H1 (cell line): ENCODE data around the gene RGS3.

Experiments used
- CEBPB ChIP-seq: IDR thresholded peaks from 2 replicates; pipeline ENCODE4 v1.6.1; 2012; ENCODE audit warnings: low read depth, low read length
- GABPA ChIP-seq: IDR thresholded peaks from 2 replicates; pipeline ENCODE4 v1.6.1; 2011; ENCODE audit warnings: mild to moderate bottlenecking, low read length, moderate library complexity, borderline replicate concordance; ENCODE audit not compliant: insufficient read depth
- HDAC6 ChIP-seq: IDR thresholded peaks from one replicate; pipeline ENCODE4 v1.7.1; 2012; ENCODE audit warnings: low read depth, mild to moderate bottlenecking, inconsistent platforms, low read length, moderate library complexity
- JUN ChIP-seq: IDR thresholded peaks from 2 replicates; pipeline ENCODE4 v1.6.1; 2011; ENCODE audit warnings: low read depth, mild to moderate bottlenecking, improper control_type of control experiment, low read length
- TF ChIP-seq, protein P1 (sequence below): IDR thresholded peaks from 2 replicates; pipeline ENCODE4 v1.6.1; 2012; ENCODE audit warnings: inconsistent platforms
- TF ChIP-seq, protein P2 (sequence below), 3 experiments: IDR thresholded peaks; 1 replicate in 2 of 3; 2 replicates in 1 of 3; pipeline versions ENCODE4 v1.5.1 to v1.6.1; 2011; ENCODE audit warnings: low read length in 3 of 3, mild to moderate bottlenecking in 3 of 3, inconsistent platforms in 2 of 3, low read depth in 1 of 3, moderate library complexity in 1 of 3; ENCODE audit not compliant: insufficient read depth in 1 of 3; ENCODE audit errors: control extremely low read depth in 1 of 3

DNA sequence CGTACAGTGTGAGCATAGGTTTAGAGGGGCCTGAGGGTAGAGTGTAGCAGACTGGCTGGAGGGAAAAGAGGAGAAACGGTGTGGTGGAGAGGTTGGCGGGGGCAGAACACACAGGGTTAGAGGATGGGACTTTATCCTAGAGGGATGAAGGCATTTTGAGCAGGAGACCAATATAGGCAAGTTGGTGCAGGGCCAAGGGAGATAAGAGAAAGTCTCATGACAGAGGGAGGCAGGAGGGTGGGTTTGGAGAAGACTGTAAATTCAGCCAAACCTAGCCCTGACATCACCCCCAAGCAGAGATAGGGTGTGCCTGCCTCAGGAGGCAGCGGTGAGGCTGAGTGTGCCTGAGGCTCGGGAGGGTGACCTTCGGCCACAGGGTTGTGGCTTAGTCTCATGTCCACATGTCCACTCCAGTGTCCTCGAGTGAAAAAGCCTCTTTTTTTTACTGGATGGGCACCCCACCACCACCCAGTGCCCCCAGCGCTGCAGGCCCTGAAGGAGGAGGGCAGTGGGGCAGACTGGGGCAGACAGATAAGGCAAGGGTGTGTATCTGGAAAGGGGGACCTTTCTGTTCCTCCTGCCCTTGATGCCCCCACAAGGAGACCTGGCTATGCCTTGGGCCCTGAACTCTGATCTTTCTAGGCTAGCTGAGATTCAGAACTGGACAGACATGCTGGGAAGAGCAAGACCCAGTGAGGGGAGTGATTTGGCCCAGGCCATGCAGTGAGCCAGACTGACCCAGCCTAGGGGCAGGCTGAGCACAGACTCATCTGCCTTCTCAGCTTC is 108.7 kb downstream of the RGS3 start:
- TF ChIP-seq, protein P1, sequence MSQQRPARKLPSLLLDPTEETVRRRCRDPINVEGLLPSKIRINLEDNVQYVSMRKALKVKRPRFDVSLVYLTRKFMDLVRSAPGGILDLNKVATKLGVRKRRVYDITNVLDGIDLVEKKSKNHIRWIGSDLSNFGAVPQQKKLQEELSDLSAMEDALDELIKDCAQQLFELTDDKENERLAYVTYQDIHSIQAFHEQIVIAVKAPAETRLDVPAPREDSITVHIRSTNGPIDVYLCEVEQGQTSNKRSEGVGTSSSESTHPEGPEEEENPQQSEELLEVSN, result no peak
- TF ChIP-seq, protein P2, sequence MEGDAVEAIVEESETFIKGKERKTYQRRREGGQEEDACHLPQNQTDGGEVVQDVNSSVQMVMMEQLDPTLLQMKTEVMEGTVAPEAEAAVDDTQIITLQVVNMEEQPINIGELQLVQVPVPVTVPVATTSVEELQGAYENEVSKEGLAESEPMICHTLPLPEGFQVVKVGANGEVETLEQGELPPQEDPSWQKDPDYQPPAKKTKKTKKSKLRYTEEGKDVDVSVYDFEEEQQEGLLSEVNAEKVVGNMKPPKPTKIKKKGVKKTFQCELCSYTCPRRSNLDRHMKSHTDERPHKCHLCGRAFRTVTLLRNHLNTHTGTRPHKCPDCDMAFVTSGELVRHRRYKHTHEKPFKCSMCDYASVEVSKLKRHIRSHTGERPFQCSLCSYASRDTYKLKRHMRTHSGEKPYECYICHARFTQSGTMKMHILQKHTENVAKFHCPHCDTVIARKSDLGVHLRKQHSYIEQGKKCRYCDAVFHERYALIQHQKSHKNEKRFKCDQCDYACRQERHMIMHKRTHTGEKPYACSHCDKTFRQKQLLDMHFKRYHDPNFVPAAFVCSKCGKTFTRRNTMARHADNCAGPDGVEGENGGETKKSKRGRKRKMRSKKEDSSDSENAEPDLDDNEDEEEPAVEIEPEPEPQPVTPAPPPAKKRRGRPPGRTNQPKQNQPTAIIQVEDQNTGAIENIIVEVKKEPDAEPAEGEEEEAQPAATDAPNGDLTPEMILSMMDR (IDR thresholded peaks at IDR 0.05; ENCODE audit: control extremely low read depth in 1 of 3, insufficient read depth in 1 of 3, low read depth in 1 of 3, low read length in 3 of 3), result no peak
- TF ChIP-seq JUN (no peak), GABPA (no peak), CEBPB (no peak), HDAC6 (no peak)
